Uterus (tissue), 4 donors: ENCODE data around the gene TNS4. TPM values are rescaled to one million over a fixed set of nuclear protein-coding genes. Genes with fewer than 3 reads are reported as not detected.
A peak's percentile ranks its signal among the peaks of the same experiment; 100 is the strongest.

Experiments
- DNase-seq, 2 donors: peaks; one replicate each; pipeline ENCODE4 v3.0.0-alpha.2; 2019 to 2020
- H3K27ac ChIP-seq, 2 donors: fragments of 200-600 bp; sonication (generic); 1 replicate in 1 of 2; 2 replicates in 1 of 2; pipeline ENCODE4 v1.5.1; 2016 to 2018
- H3K27me3 ChIP-seq, 2 donors: fragments of 200-600 bp; sonication (generic); one replicate each; pipeline ENCODE4 v1.5.1; 2018 to 2019; ENCODE audit warnings: control low read depth in 1 of 2
- H3K36me3 ChIP-seq, 2 donors: fragments of 200-600 bp; sonication (generic); one replicate each; pipeline ENCODE4 v1.5.1; 2019; ENCODE audit warnings: control low read depth in 1 of 2
- H3K4me1 ChIP-seq, 2 donors: fragments of 200-600 bp; sonication (generic); one replicate each; pipeline ENCODE4 v1.5.1; 2018 to 2019; ENCODE audit warnings: control low read depth in 1 of 2
- H3K4me3 ChIP-seq, 2 donors: fragments of 200-600 bp; sonication (generic); 1 replicate in 1 of 2; 2 replicates in 1 of 2; pipeline ENCODE4 v1.5.1; 2018 to 2019; ENCODE audit warnings: mild to moderate bottlenecking in 1 of 2
- H3K9me3 ChIP-seq, 2 donors: fragments of 200-600 bp; sonication (generic); one replicate each; pipeline ENCODE4 v1.5.1; 2019; ENCODE audit warnings: control low read depth in 1 of 2
- POLR2A ChIP-seq, 2 donors: fragments of 450-650 bp; IDR thresholded peaks; one replicate each; pipeline ENCODE4 v1.6.1; 2016; ENCODE audit warnings: antibody characterized with exemption in 2 of 2, mild to moderate bottlenecking in 1 of 2, moderate library complexity in 1 of 2
- intact Hi-C: fragments of 100-400 bp; cut with DNase I; formaldehyde crosslinking; loops from one replicate; pipeline ENCODE4 v1.15.1; 2023; ENCODE audit warnings: low total_unique reads
- total RNA-seq, 4 donors: library from RNA; depleted of rRNA in 3 of 4; stranded (reverse); fragments of >200 nt in 3 of 4; gene quantifications; one replicate each; pipeline versions ENCODE4 v1.1.0 to v1.2.4, GENCODE V29; 2014 to 2023
- TF ChIP-seq, protein P1 (sequence below), 4 experiments: fragments of 200-600 bp in 2 of 4; fragments of 450-650 bp in 2 of 4; sonication (generic) in 2 of 4; IDR thresholded peaks; one replicate each; pipeline ENCODE4 v1.5.1; 2016 to 2019; ENCODE audit warnings: antibody characterized with exemption in 4 of 4, mild to moderate bottlenecking in 2 of 4, moderate library complexity in 1 of 4
- donor health status: DM: yes; HTN: yes; CAD: no.

Gene TNS4, protein sequence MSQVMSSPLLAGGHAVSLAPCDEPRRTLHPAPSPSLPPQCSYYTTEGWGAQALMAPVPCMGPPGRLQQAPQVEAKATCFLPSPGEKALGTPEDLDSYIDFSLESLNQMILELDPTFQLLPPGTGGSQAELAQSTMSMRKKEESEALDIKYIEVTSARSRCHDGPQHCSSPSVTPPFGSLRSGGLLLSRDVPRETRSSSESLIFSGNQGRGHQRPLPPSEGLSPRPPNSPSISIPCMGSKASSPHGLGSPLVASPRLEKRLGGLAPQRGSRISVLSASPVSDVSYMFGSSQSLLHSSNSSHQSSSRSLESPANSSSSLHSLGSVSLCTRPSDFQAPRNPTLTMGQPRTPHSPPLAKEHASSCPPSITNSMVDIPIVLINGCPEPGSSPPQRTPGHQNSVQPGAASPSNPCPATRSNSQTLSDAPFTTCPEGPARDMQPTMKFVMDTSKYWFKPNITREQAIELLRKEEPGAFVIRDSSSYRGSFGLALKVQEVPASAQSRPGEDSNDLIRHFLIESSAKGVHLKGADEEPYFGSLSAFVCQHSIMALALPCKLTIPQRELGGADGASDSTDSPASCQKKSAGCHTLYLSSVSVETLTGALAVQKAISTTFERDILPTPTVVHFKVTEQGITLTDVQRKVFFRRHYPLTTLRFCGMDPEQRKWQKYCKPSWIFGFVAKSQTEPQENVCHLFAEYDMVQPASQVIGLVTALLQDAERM
- 1 to 10 TPM in 1 of 4 donors, under 1 TPM in 2, not detected in 1; 0.09 to 2.6 (median 0.28) TPM for total RNA-seq

DNA sequence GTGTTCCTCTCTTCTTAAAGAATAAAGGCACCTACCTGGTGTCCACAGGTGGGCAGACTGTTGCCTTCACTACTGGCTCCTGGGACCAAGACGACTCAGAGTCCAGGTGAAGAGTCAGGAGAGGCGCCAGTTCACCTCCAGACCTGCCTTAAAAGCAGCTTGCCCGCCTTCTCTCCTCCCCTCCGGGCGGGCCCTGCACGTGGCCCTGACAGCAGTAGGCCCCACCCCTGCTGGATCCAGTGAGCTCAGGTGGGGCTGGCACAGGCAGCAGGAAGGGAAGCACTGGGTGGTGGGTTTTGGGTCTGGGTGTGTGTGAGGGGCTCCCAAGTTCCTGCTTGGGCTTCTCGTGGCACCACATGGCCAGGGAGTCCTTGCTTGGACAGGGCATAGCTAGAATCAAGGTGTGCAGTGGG, at the start of gene TNS4:
Gene TNS4, minus strand, starts transcription at position 125 of the 413 bp plus-strand sequence. CDS start 5,198 bp downstream, outside the sequence.
- H3K27ac ChIP-seq: no peak within 1 kb of the TSS
- no peaks in the 10 kb centered on the region for H3K9me3 ChIP-seq
- no peaks in the 10 kb centered on the region for H3K27me3 ChIP-seq
- no peak within 1 kb of the TSS for H3K4me3 ChIP-seq
- H3K36me3 ChIP-seq: no peaks in the 10 kb centered on the region
- intact Hi-C loops: no loop called here
- DNase-seq: no peak
- H3K4me1 ChIP-seq: no peaks in the 10 kb centered on the region
- TF ChIP-seq POLR2A (IDR thresholded peaks at IDR 0.05): no peak
- TF ChIP-seq, protein P1, sequence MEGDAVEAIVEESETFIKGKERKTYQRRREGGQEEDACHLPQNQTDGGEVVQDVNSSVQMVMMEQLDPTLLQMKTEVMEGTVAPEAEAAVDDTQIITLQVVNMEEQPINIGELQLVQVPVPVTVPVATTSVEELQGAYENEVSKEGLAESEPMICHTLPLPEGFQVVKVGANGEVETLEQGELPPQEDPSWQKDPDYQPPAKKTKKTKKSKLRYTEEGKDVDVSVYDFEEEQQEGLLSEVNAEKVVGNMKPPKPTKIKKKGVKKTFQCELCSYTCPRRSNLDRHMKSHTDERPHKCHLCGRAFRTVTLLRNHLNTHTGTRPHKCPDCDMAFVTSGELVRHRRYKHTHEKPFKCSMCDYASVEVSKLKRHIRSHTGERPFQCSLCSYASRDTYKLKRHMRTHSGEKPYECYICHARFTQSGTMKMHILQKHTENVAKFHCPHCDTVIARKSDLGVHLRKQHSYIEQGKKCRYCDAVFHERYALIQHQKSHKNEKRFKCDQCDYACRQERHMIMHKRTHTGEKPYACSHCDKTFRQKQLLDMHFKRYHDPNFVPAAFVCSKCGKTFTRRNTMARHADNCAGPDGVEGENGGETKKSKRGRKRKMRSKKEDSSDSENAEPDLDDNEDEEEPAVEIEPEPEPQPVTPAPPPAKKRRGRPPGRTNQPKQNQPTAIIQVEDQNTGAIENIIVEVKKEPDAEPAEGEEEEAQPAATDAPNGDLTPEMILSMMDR (IDR thresholded peaks at IDR 0.05): no peak

DNA sequence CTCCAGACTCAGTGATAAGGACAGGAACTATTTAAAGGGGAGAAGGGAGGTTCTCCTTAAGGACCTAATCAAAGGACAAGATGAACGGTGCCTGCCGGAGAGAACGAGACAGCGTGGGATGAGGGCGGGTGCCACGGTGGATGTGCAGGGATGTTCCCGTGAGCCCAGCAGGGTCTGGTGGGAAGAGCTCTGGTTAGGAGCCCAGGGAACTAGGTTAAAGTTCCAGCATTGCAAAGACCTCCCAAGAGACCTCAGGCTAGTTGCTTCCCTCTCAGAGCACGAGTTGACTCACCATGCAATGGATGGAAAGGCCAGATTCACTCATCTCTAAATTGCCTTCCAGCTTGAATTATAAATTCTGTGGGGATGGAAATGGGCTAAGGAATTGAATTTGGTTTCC, 49.2 kb upstream of the TNS4 start:
- intact Hi-C loops: no loop called here
- DNase-seq: peak; percentile 79 to 84

DNA sequence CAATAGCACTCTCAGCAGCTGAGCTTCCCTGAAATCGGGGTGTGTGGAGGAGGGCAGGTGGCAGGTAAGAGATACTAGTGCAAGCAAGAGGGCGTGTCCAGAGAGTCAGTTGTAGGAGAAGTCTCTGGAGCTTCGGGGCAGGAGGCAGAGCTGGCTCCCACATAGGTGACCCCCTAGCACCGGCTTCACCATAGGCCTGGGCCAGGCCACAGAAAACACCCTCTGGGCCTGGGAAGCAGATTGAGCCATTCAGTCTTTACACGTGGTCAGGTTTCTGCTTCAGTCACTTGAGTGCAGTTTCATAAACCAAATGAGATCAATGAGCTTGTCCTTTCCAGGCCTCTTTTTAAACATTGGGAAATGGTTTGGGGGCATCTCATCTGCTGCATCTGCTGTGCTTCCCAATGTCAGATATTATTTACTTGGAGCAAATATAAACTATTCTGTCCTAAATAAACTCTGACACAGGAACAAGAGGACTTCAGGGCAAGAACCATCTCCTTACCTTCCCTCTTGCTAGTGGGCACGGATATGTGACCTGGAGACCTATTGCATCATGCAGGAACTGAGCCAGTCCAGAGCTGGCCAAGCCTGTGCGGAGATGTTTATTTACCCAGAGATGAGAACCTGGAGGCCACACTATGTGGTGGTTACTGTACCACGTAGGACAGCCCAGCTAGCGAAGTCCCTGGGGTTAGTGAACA, 47.7 kb upstream of the TNS4 start:
- H3K27me3 ChIP-seq: no peaks in the 10 kb centered on the region
- intact Hi-C loops: no loop called here
- TF ChIP-seq, protein P1 (IDR thresholded peaks at IDR 0.05): no peak
- TF ChIP-seq POLR2A (IDR thresholded peaks at IDR 0.05): peak in 1 of 2 donors; percentile 8
- DNase-seq: peak; percentile 70 to 71
- no peaks in the 10 kb centered on the region for H3K36me3 ChIP-seq
- no peak overlapping the region for H3K4me3 ChIP-seq
- peaks cover 18 to 27% of the 10 kb centered on the region in 2 donors for H3K4me1 ChIP-seq
- H3K9me3 ChIP-seq: no peaks in the 10 kb centered on the region
- peak overlapping the region; percentile 85 to 87 for H3K27ac ChIP-seq

More for the DNA sequence above, 49.2 kb upstream of the TNS4 start:
- H3K36me3 ChIP-seq: no peaks in the 10 kb centered on the region
- H3K27me3 ChIP-seq: no peaks in the 10 kb centered on the region
- no peak overlapping the region for H3K4me3 ChIP-seq
- H3K27ac ChIP-seq: peak overlapping the region; percentile 85 to 87
- no peaks in the 10 kb centered on the region for H3K9me3 ChIP-seq
- TF ChIP-seq, protein P1 (IDR thresholded peaks at IDR 0.05): no peak
- peak in 1 of 2 donors; percentile 32 for TF ChIP-seq POLR2A (IDR thresholded peaks at IDR 0.05)
- peaks cover 17 to 27% of the 10 kb centered on the region in 2 donors for H3K4me1 ChIP-seq

DNA sequence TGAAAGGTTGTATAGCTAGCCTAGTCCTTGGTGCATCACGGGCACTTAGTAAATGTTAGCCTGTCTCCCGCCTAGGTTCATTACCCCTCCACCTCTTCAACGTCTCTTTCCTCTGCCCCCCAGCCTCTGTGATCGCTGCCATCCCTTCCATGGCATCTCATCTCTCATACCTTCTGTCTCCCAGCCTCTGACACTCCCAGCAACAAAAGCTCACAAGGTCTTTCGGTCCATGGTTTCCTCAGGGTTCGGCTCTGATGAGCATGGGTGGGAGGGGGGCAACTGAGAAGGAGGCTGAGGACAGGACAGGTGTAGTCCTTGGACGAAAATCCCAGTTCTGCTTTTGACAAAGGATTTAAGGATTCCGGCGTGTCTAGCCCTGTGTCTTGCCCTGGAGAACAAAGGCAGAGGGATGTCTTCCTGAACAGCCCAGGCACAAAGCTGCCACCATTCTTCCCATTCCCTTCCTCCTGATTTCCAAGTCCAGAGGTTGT, 47.1 kb upstream of the TNS4 start:
- DNase-seq: peak in 1 of 2 donors; percentile 12
- Histone ChIP-seq H3K27ac (peak overlapping the region; percentile 85 to 87), H3K27me3 (no peaks in the 10 kb centered on the region), H3K4me3 (no peak overlapping the region), H3K36me3 (no peaks in the 10 kb centered on the region), H3K9me3 (no peaks in the 10 kb centered on the region), H3K4me1 (peaks cover 24 to 29% of the 10 kb centered on the region in 2 donors)
- TF ChIP-seq, protein P1 (IDR thresholded peaks at IDR 0.05): no peak
- intact Hi-C loops: no loop called here
